Caki2 (cell line): ENCODE results near the gene GZMM. TPM values are rescaled to one million over a fixed set of nuclear protein-coding genes. Genes with fewer than 3 reads are reported as not detected.

Source experiments
- DNase-seq: peaks from one replicate; pipeline ENCODE4 v3.0.0-alpha.2; 2015; ENCODE audit warnings: low read depth
- in situ Hi-C: cut with HindIII; loops from 2 replicates; pipeline ENCODE4 v1.10.0; 2016; ENCODE audit warnings: low sequenced_read_pairs, low pct_unique_long_range_greater_than_20kb, mixed read lengths
- total RNA-seq: library from RNA; depleted of rRNA; stranded (reverse); fragments of >200 nt; shearing (Covaris generic); gene quantifications from 2 replicates; pipeline ENCODE4 v1.2.3, GENCODE V29; 2014; ENCODE audit warnings: low replicate concordance

The GZMM gene
- total RNA-seq, 1 experiment from 2014 or later: not detected

DNA sequence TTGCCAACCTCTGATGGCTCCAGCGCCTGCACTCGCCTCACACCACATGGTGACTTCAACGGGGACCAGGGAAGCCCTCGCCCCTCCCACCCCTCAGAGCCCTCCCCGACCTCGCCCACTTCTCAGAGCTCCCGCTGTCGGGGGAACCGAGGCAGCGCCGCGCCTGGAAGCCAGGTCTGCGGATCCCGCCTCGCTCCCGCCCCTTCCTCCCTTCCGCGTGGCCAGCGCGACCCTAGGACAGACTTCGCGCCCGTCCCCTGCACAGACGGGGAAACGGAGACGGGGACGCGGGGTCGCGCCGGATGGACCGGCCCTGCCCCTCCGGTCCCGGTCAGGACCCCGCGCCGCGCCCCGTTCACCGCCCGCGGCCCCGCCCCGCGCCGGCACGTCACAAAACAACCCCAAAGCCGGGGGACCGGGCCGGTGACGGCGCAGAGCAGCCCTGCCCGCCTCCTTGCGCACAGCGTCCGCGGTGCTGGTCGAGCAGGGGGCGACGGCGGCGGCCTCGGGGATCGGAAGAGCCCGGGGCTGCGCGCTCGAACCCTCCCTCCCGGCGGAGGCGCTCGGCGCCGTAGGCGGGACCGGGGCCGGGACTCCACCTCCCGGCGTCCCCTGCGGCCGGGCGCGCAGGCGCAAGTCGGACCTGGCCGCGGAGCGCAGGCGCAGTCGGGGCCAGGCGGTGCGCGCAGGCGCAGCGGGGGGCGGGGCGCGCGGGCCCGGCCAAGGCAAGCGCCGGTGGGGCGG lies 12.7 kb upstream of the GZMM start:
- in situ Hi-C loops: no loop called here
- DNase-seq: peak; percentile 71

DNA sequence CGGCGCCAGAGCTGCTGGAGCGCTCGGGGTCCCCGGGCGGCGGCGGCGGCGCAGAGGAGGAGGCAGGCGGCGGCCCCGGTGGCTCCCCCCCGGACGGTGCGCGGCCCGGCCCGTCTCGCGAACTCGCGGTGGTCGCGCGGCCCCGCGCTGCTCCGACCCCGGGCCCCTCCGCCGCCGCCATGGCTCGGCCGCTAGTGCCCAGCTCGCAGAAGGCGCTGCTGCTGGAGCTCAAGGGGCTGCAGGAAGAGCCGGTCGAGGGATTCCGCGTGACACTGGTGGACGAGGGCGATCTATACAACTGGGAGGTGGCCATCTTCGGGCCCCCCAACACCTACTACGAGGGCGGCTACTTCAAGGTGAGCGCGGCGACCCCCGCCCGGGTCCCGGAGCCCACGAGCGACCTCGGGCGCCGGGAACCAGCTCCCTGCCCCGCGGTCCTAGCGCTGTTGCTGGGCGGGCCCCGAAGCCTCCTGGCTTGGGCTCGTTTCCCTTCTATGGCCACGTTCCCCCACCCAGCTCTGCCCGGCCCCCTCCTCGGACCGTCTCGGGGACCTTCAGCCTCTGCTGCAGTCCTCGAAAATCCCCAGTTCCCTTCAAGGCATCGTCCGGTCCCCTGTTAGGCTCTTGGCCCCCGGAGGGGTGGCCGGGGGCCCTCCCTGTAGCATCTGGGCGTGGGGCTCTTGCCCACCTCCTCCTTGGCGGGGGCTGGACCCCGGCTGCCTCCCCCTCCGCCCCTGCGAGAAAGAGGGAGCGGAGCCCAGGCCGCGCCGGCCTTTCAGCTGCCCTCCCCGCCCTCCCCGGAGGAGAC lies 11.9 kb upstream of the GZMM start, which contains the start of gene CDC34:
Gene CDC34 (plus strand): TSS at position 8 of the 808 bp plus-strand sequence. CDS start 172 bp downstream, at position 180.
- in situ Hi-C loops: no loop called here

DNA sequence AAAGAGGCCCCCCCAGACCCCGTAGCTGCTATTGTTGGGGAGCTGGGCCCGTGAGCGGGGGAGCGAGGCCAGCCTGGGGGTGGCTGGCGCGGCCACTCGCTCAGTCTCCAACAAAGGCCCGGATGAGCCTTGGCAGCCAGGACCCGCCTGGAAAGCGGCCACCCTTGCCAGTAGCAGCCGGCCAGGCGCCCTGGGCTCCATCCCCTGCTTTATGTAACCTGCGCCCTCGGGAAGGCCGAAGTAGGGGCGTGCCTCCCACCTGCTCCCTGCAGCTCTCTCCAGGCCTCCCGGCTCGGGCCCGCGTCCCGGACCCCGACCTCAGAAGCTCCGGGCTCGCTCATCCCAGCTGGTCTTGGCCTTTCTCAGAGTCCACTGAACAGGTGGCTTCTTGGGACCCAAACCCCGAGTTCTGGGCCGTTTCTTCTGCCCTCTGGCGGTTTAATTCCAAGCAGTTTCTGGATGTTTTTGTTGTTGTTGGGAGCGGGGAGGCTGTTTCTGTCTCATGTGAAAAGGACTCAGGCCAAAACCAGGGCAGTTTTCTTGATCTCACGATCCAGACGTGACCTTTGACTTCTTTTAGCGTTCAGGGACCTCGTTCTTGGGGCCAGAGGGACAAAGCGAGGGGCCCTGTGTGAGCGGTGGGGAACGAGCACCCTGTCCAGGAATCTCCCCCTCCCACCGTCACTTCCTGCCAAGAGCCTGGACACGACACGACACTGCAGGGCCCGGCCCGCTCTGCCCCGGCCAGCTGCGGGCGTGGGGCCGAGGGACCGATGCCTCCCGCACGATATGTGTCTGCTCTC lies 11.1 kb upstream of the GZMM start:
- in situ Hi-C loops: no loop called here
- DNase-seq: peak; percentile 54

More for the DNA sequence above, 11.9 kb upstream of the GZMM start, which contains the start of gene CDC34:
- no peak for DNase-seq

DNA sequence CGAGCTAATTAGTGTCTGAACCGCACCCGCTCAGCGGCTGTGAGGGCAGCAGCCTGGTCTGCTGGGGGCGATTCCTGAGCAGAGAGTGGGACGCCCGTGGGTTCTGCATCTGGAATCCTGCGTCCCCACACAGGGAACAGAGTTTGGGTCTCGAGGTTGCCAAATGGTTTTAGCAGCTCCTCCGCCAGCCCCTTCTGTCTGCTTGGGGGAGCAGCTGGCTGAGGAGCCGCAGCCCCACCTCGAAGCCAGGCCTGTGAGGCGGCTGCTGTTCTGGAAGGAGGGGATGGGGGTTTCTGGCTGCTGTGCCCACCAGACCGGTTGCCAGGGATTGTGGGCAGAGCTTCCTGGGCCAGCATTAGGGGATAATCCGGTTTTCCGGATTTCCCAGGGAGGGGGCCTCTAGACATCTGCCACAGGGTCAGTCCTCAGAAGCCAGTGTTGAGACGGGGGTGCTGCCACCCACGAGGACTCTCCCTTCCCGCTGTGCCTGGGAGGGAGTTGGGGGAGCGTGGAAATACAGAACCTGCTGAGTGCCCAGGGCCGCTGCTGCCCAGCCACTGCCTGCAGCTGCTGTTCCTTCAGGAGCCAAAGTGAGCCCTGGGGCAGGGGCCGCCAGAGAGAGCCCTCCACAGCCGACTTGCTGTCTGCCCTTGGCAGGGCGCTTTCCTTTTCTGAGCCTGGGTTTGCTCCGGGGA lies 10.3 kb upstream of the GZMM start:
- in situ Hi-C loops: no loop called here

DNA sequence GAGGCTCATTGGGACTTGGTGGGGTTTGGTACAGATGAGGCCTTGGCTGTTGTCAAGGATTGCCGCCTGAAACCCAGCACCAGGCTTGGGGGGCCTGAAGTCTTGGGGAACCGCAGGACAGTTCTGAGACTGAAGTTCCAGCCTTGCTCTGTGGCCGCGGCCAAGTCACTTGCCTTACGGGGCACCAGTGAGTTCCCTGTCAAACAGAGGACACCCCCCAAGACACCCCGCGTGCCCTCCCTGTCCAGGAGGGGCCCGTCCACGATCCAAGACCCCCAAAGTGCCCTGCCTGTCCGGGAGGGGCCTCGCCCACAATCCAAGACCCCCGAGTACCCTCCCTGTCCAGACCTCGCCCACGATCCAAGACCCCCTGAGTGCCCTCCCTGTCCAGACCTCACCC lies 9.8 kb upstream of the GZMM start:
- in situ Hi-C loops: no loop called here
- no peak for DNase-seq

More for the DNA sequence above, 10.3 kb upstream of the GZMM start:
- DNase-seq: no peak

DNA sequence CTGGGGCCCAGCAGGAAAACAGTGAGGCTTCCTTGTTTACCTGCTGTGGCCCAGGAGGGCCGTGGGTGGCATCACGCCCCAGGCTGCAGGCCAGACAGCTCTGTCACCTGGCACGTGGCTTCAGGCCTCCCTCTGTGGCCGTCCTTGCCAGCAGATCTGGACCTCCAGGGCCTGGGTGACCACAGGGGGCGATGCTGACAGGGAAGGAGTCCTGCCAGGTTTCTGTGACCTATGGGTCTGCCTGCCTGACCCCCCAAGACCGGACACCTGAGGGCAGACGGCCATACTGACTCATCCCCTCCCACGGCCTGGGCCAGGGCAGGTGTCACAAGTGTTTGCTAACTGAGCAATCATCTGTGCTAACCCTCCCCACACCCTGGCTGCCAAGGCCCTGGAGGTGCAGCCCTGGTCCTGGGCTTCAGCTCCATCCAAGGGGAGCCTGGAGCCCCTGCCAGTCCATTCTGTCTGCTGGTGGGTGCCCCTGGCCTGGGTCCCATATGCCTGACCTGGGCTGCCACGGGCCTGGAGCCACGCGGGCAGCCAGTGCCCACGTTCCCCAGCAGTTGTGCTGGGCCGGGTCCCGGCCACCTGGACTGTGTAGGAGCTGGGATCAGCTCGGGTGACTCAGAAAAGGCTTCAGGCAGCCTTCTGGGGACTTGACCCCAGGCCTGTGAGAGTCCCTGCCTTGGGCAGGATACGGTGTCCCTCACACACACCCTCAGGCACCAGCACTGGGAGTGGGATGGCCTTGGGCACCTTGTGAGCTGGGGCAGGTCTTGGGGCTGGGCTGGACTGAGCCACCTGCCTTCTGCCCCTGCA lies 8.6 kb upstream of the GZMM start:
- DNase-seq: peak; percentile 30
- in situ Hi-C loops: no loop called here

DNA sequence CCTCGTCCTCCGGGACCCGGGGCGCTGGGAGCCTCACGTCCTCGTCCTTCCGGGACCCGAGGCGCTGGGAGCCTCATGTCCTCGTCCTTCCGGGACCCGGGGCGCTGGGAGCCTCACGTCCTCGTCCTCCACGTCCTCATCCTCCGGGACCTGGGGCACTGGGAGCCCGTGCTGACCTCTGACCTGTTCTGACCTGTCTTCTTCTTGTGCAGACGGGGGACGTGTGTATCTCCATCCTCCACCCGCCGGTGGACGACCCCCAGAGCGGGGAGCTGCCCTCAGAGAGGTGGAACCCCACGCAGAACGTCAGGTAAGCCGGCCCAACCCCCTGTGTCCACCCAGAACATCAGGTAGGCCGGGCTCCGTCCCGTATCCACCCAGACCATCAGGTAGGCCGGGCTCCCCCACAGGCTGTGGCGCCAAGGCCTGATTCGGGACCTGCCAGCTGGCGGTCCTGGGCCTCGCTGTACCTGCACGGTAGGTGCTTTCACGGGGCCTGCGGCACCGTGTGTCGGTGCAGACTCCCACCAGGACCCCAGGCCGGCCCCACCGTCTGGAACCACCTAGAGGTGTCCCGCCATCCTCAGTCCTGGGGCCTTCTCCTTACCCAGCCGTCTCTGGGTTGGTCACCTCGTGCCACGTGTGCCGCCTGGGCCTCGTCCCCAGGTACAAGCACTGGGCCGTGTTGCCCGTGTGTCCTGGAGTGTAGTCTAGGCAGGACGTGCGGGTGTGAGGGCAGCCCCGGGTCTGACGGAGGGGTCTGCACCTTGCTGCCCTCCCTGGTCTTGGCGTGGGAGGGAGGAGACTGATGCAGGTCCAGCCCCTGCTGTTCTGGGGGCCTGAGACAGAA lies 7.6 kb upstream of the GZMM start:
- in situ Hi-C loops: no loop called here
- no peak for DNase-seq

DNA sequence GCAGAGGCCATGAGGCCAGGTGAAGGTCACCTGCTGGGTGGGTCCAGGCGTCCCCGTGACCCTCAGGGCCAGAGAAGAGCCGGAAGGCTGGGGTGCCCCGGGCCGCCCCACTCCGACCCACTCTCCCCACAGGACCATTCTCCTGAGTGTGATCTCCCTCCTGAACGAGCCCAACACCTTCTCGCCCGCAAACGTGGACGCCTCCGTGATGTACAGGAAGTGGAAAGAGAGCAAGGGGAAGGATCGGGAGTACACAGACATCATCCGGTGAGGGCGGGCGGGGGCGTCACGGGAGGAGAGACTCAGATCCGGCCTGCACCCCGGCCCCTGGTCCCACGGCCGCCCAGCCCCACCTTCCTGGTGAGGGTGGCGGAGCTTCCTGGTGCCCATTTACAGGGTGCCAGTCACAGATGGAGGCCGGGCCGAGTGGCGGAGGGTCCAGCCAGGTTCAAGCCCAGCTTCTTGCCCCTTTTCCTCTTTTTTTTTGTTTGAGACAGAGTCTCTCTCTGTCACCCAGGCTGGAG lies 6.9 kb upstream of the GZMM start:
- in situ Hi-C loops: no loop called here

DNA sequence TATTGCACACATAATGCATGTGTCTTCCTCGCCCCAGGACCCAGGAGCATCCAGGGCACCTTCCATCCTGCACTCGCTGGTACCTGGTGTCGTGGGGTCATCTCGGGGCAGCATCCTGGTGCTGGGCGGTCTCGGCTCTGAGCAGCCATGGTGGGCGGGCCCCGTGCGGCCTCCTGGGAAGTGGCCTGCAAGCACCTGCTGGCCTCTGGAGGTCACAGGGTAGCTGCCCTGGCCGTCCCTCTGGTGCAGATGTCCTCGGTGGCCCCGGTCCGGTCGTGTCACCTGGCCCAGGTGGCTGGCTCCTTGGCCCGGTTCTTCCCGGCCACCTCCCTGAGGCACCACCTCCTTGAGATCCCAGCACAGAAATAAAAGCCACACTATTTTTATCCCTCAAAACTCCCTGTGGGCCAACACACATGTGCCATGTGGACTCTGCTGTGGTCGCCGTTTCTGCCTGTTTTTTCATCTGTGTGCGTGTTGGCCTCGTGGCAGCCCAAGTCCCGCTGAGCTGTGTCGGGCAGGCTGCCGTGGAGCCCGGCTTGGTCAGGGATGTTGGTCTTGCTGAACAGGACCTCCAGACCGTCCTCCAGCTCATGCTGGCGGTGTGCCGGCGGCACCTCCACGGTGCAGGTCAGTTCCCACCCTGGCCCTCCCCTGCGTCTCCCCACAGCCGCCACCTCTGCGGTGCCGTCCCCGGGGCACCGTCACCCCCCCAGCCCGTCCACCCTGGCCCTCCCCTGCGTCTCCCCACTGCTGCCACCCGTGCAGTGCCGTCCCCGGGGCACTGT lies 5.0 kb upstream of the GZMM start:
- in situ Hi-C loops: no loop called here
- no peak for DNase-seq

More for the DNA sequence above, 6.9 kb upstream of the GZMM start:
- no peak for DNase-seq

DNA sequence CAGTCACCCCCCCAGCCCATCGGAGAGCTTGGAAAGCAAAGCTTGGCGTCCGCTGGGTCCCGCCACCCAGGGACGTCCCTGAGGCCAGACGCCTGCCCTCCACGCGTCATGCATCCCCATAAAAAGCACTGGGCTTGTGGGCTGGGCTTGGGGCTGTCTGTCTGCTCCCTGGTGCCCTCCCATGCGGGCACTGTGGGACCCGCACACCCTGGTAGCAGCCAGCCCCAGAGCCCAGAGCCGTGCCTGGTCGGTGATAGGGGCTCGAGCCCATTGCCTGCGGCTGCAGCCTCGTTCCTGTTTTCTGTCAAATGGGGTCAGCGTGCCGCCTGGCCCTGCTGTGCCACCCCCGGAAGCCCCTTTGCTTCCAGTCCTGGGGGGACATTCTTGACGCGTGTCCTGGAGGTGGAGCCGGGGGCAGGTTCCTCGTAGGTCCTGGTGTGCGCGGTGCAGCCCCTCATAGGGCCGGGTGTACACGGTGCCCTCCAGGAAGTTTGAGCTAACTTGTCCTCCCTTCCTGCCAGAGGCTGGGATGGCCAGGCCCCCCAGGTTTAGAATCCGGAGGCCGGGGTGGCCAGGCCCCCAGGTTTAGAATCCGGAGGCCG lies 4.3 kb upstream of the GZMM start:
- DNase-seq: no peak
- in situ Hi-C loops: no loop called here

DNA sequence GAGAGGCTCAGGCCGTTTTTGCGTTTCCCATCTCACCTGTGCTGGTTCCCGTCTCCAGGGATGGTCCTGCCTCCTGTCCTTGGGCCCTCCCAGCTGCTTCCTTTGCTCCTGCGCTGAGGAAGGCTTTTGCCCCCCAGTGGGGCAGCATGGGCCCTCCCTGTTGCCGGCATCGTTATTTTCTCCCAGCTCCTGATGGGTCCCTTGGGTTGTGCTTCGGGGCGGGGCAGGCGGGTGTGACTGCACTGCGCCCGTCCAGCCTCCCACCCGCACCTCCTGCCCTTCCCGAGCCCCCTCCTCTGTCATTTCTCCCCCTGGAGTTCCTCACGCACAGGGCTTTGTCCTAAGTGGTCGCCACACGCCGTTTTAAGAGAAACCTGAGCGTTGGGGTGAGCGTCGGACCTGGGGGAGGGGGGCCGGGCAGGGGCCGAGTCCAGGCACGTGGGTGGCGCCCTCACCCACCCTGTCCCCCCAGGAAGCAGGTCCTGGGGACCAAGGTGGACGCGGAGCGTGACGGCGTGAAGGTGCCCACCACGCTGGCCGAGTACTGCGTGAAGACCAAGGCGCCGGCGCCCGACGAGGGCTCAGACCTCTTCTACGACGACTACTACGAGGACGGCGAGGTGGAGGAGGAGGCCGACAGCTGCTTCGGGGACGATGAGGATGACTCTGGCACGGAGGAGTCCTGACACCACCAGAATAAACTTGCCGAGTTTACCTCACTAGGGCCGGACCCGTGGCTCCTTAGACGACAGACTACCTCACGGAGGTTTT lies 2.8 kb upstream of the GZMM start:
- DNase-seq: no peak

DNA sequence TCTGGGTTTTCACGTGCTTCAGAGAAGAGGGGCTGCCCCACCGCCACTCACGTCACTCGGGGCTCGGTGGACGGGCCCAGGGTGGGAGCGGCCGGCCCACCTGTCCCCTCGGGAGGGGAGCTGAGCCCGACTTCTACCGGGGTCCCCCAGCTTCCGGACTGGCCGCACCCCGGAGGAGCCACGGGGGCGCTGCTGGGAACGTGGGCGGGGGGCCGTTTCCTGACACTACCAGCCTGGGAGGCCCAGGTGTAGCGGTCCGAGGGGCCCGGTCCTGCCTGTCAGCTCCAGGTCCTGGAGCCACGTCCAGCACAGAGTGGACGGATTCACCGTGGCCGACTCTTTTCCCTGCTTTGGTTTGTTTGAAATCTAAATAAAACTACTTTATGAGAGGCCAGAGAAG lies 2.2 kb upstream of the GZMM start:
- DNase-seq: no peak
- in situ Hi-C loops: no loop called here

More for the DNA sequence above, 2.8 kb upstream of the GZMM start:
- in situ Hi-C loops: no loop called here

DNA sequence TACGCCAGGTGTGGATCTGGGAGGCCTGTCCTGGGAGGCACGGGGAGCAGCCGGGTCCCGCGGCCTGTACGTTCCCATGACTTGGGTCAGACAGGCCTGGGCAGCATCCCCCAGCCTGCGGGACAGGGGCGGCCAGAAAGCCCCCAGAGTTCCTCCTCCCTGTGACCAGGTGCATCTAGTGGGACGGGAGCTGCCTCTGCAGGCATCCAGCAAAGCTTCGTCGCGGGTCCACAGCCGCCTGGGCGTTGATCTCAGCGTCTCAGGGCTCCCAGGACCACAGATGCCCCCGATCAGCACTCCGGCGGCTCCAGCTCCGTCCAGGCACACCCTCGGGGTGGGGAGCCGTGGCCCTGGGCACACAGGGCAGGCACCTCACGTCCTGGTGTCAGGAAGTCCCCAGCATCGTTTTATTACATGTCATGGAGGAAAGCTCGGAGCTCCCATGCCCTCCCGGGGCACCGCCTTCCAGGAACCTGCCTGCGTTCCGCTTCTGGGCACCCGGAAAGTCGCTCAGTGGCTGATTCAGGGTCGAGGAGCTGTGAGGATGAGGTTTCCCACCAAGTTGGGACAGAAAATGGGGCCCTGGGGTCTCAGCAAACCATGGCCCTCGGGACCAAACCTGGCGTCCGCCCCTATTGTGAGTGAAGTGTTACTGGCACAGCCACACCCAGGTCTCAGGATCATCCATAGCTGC lies 1.5 kb upstream of the GZMM start:
- DNase-seq: no peak
- in situ Hi-C loops: no loop called here

DNA sequence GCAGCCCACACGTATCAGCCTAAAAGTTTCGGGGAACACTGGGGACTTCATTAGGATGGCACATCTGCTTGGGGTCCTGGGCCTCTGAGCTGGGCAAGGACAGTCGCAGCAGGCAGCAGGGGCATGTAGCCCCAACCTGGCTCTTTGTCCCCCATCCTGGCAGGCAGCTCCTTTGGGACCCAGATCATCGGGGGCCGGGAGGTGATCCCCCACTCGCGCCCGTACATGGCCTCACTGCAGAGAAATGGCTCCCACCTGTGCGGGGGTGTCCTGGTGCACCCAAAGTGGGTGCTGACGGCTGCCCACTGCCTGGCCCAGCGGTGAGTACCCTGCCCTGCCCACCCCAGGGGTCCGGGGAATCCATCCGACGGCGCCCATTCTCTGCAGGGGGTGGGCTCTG lies 3.3 kb downstream of the GZMM start:
- DNase-seq: no peak
- in situ Hi-C loops: no loop called here
